GM13976 (cell line): ENCODE measurements around the gene ACSS1.

ENCODE experiments used
- DNase-seq: peaks from one replicate; pipeline ENCODE4 v3.0.0; 2012; ENCODE audit warnings: low spot score
- CTCF ChIP-seq: IDR thresholded peaks from 2 replicates; pipeline ENCODE4 v1.5.1; 2012; ENCODE audit warnings: borderline replicate concordance, mild to moderate bottlenecking; ENCODE audit not compliant: insufficient read depth; ENCODE audit errors: extremely low read depth, missing control alignments, control extremely low read depth
- in situ Hi-C: fragments of 300-500 bp; cut with MboI; formaldehyde crosslinking; loops from one replicate; pipeline ENCODE4 v1.12.0; 2022; ENCODE audit warnings: low sequenced_read_pairs, mixed read lengths, inconsistent platforms; ENCODE audit not compliant: unreplicated experiment

ACSS1 gene

GRCh38 chr20:24964506-24964840 is 93.5 kb downstream of the ACSS1 start:
- DNase-seq, result no peak
- no peak for TF ChIP-seq CTCF
- in situ Hi-C loops, result no loop called here

- in situ Hi-C loops, result no loop called here
- no peak for DNase-seq
- no peak for TF ChIP-seq CTCF
Observed at GRCh38 chr20:24963672-24964505, 94.0 kb downstream of the ACSS1 start.

- no peak for TF ChIP-seq CTCF
- in situ Hi-C loops, result no loop called here
- no peak for DNase-seq
Observed at GRCh38 chr20:24962510-24962909, 95.4 kb downstream of the ACSS1 start.

- in situ Hi-C loops, result no loop called here
- DNase-seq, result no peak
- TF ChIP-seq CTCF, result no peak
Observed at GRCh38 chr20:24962182-24962492, 95.8 kb downstream of the ACSS1 start.

GRCh38 chr20:24961384-24962181 is 96.4 kb downstream of the ACSS1 start:
- in situ Hi-C loops, result no loop called here
- TF ChIP-seq CTCF, result no peak
- DNase-seq, result no peak

- no peak for DNase-seq
- in situ Hi-C loops, result no loop called here
- TF ChIP-seq CTCF, result no peak
Observed at GRCh38 chr20:24960861-24961260, 97.1 kb downstream of the ACSS1 start.

GRCh38 chr20:24960302-24960801 is 97.6 kb downstream of the ACSS1 start:
- in situ Hi-C loops, result no loop called here
- no peak for DNase-seq
- no peak for TF ChIP-seq CTCF
